ENCODE results near the gene SLU7.

GRCh38 chr5:160466116-160466515, 47.2 kb upstream of the SLU7 start:
- TF ChIP-seq, protein P1, sequence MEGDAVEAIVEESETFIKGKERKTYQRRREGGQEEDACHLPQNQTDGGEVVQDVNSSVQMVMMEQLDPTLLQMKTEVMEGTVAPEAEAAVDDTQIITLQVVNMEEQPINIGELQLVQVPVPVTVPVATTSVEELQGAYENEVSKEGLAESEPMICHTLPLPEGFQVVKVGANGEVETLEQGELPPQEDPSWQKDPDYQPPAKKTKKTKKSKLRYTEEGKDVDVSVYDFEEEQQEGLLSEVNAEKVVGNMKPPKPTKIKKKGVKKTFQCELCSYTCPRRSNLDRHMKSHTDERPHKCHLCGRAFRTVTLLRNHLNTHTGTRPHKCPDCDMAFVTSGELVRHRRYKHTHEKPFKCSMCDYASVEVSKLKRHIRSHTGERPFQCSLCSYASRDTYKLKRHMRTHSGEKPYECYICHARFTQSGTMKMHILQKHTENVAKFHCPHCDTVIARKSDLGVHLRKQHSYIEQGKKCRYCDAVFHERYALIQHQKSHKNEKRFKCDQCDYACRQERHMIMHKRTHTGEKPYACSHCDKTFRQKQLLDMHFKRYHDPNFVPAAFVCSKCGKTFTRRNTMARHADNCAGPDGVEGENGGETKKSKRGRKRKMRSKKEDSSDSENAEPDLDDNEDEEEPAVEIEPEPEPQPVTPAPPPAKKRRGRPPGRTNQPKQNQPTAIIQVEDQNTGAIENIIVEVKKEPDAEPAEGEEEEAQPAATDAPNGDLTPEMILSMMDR (IDR thresholded peaks at IDR 0.05; ENCODE audit: extremely low read depth in 1 of 2, insufficient read depth in 1 of 2, low read depth in 1 of 2, low read length in 2 of 2): no peak
- TF ChIP-seq POLR2A (IDR thresholded peaks at IDR 0.05; ENCODE audit: low read depth, low read length): no peak
